Progenitor cell of endocrine pancreas (in vitro differentiated cells): ENCODE results near the gene MEGF6. TPM values are rescaled to one million over a fixed set of nuclear protein-coding genes. Genes with fewer than 3 reads are reported as not detected.
A peak's percentile ranks its signal among the peaks of the same experiment; 100 is the strongest.

Source experiments
- DNase-seq: peaks from one replicate; pipeline ENCODE4 v3.0.0; 2021; ENCODE audit warnings: low spot score; ENCODE audit not compliant: unreplicated experiment
- H3K27ac Mint-ChIP-seq: 2 replicates; pipeline ENCODE4 v1.8.0; 2021; ENCODE audit warnings: mild to moderate bottlenecking, moderate library complexity, mixed read lengths
- H3K27me3 Mint-ChIP-seq: 2 replicates; pipeline ENCODE4 v1.8.0; 2021; ENCODE audit warnings: mixed read lengths
- H3K36me3 Mint-ChIP-seq: 2 replicates; pipeline ENCODE4 v1.8.0; 2022; ENCODE audit warnings: mixed read lengths; ENCODE audit not compliant: insufficient read depth
- H3K4me1 Mint-ChIP-seq: 2 replicates; pipeline ENCODE4 v1.8.0; 2021; ENCODE audit warnings: low read depth, mixed read lengths
- H3K4me3 Mint-ChIP-seq: 2 replicates; pipeline ENCODE4 v1.8.0; 2021; ENCODE audit warnings: low read depth, mild to moderate bottlenecking, moderate library complexity, mixed read lengths
- H3K9me3 Mint-ChIP-seq: 2 replicates; pipeline ENCODE4 v1.8.0; 2021; ENCODE audit warnings: low read depth, mixed read lengths
- total RNA-seq: library from RNA; stranded (reverse); gene quantifications from 2 replicates; pipeline ENCODE4 v1.2.1, GENCODE V29; 2021
- TF ChIP-seq, protein P1 (sequence below): fragments of 200-600 bp; sonication (generic); IDR thresholded peaks from one replicate; pipeline ENCODE4 v1.5.0; 2021; ENCODE audit warnings: antibody characterized with exemption, mild to moderate bottlenecking; ENCODE audit not compliant: unreplicated experiment

The MEGF6 gene
- total RNA-seq, 1 donor from 2014 or later: 83.8 TPM

DNA sequence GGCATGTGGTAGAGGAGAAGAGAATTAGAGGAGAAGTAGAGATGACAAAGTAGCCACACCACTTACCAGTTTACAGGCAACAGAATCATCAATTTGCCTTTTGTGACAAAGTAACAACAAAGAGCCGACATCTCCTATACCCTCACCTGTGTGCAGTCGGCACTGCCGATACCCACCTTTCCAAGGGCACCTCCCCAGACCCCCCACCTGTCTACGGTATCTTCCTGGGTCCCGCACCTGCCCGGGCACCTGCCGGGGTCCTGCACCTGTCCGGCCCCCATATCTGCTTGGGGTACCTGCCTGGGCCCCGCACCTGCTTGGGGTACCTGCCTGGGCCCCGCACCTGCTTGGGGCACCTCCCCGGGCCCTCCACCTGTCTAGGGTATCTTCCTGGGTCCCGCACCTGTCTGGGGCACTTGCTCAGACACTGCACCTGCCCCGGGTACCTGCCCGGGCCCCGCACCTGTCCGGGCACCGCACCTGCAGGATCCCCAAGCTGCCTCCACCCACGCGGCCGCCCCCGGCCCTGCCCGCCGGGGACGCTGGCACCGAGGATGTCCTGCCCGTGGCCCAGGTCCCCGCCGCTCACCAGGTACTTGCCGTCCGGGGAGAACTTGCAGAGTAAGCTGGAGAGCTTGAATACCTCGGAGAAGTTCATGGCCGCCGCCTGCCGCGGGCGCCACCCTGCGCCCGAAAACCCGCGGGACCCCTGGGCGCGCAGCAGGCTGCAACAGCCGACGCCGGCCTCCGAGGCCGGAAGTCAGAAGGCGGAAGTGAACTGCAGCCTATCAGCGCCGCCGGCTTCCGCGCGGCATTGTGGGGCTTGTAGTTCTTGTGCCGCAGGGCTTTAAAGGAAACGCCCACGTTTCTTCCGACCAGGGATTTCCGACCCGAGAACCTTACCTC is 38.3 kb upstream of the MEGF6 start, which contains the start of gene WRAP73:
Gene WRAP73, minus strand, starts transcription at position 762 of the 906 bp plus-strand sequence. Its CDS starts 104 bp downstream, at position 658.
- Mint-ChIP-seq H3K27ac (no peak within 1 kb of the TSS), H3K36me3 (peaks cover 7% of the 10 kb centered on the region), H3K27me3 (peaks cover 31% of the 10 kb centered on the region), H3K9me3 (no peaks in the 10 kb centered on the region), H3K4me3 (peak within 1 kb of the TSS; percentile 74), H3K4me1 (peaks cover 7% of the 10 kb centered on the region)
- TF ChIP-seq, protein P1, sequence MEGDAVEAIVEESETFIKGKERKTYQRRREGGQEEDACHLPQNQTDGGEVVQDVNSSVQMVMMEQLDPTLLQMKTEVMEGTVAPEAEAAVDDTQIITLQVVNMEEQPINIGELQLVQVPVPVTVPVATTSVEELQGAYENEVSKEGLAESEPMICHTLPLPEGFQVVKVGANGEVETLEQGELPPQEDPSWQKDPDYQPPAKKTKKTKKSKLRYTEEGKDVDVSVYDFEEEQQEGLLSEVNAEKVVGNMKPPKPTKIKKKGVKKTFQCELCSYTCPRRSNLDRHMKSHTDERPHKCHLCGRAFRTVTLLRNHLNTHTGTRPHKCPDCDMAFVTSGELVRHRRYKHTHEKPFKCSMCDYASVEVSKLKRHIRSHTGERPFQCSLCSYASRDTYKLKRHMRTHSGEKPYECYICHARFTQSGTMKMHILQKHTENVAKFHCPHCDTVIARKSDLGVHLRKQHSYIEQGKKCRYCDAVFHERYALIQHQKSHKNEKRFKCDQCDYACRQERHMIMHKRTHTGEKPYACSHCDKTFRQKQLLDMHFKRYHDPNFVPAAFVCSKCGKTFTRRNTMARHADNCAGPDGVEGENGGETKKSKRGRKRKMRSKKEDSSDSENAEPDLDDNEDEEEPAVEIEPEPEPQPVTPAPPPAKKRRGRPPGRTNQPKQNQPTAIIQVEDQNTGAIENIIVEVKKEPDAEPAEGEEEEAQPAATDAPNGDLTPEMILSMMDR: peak; percentile 33
- peak; percentile 80 for DNase-seq

DNA sequence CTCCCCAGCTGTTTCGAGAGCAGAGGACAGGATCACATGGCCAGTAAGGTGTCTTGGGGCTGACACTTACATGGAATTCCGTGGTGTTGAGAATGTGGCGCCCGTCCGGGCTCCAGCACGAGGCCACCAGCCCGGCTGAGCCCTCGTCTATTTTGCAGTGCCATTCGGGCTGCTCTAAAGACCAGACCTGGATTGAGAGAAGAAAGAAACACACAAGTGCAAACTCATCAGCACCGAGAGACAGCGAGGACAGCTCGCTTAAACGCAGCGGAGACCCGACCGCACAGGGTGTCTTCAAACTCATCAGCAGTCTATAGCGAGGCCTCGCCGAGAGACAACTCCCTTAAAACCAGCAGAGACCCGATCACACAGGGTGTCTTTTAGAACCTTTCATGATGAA is 35.3 kb upstream of the MEGF6 start:
- peaks cover 7% of the 10 kb centered on the region for H3K4me1 Mint-ChIP-seq
- no peaks in the 10 kb centered on the region for H3K9me3 Mint-ChIP-seq
- H3K4me3 Mint-ChIP-seq: no peak overlapping the region
- TF ChIP-seq, protein P1: no peak
- no peak overlapping the region for H3K27ac Mint-ChIP-seq
- DNase-seq: no peak
- peaks cover 14% of the 10 kb centered on the region for H3K27me3 Mint-ChIP-seq
- peaks cover 9% of the 10 kb centered on the region for H3K36me3 Mint-ChIP-seq

DNA sequence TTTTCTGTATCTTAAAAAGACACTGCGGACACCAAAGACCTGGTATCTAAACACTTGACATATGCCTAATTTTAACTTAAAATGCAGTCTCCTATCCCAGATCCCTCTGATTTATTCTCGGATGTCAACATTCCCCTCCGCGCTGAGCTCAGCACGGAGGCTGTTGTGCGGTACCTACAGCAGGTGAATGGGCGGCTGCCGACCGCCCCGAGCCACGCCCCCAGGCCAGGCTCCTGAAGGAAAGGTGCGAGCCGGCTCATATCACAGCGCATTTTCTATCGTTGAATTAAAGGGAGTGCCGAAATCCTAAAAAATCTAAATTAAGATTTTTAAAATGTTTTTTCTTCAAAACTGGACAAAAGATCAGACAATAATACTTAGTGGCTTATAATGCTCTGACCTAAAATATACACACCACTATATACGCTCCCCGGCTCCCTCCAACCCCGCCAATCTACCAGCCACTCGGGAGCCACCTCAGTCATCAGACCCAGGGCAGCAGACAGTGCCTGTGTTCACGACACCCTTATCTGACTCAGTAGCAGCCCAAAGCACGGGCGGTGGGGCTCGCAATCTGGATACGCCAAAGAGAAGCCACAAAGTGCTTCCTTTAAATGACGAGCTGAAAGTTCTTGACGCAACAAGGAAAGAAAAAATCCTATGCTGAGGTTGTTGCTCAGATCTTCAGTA is 34.5 kb upstream of the MEGF6 start:
- peaks cover 5% of the 10 kb centered on the region for H3K4me1 Mint-ChIP-seq
- no peak overlapping the region for H3K27ac Mint-ChIP-seq
- peaks cover 9% of the 10 kb centered on the region for H3K36me3 Mint-ChIP-seq
- peaks cover 8% of the 10 kb centered on the region for H3K27me3 Mint-ChIP-seq
- no peak overlapping the region for H3K4me3 Mint-ChIP-seq
- DNase-seq: no peak
- no peaks in the 10 kb centered on the region for H3K9me3 Mint-ChIP-seq
- TF ChIP-seq, protein P1: no peak

DNA sequence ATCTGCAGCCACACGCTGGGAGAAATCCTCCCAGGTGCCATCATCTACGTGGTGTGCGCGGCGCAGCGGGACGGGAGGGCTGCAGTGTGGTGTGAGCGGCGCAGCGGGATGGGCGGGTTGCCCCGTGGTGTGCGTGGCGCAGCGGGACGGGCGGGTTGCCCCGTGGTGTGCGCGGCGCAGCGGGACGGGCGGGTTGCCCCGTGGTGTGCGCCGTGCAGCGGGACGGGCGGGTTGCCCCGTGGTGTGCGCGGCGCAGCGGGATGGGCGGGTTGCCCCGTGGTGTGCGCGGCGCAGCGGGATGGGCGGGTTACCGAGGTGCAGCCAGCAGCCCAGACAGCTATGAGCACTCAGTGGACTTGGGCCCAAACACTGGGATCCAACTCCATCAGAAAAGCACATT is 33.9 kb upstream of the MEGF6 start:
- Mint-ChIP-seq H3K4me3 (no peak overlapping the region), H3K27me3 (peaks cover 4% of the 10 kb centered on the region), H3K36me3 (peaks cover 9% of the 10 kb centered on the region), H3K9me3 (no peaks in the 10 kb centered on the region), H3K4me1 (peaks cover 5% of the 10 kb centered on the region), H3K27ac (no peak overlapping the region)
- TF ChIP-seq, protein P1: no peak
- no peak for DNase-seq

DNA sequence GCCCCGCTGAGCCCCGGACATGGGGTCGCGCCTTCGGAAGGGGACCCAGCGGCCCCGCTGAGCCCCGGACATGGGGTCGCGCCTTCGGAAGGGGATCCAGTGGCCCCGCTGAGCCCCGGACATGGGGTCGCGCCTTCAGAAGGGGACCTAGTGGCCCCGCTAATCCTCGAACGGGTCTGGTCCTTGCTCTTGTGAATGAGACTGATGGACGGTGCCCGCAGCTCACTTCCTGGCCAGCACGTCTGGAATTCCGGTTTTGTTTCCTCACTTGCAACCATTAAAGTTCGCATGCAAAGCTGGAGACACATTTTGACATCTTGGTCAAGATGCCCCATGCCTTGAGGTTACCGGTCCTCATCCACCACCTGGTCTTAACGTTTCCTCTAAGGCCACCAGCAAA is 33.0 kb upstream of the MEGF6 start:
- DNase-seq: no peak
- Mint-ChIP-seq H3K36me3 (peaks cover 9% of the 10 kb centered on the region), H3K27ac (no peak overlapping the region), H3K9me3 (no peaks in the 10 kb centered on the region), H3K27me3 (no peaks in the 10 kb centered on the region), H3K4me3 (no peak overlapping the region), H3K4me1 (peaks cover 5% of the 10 kb centered on the region)
- TF ChIP-seq, protein P1: no peak
